ENCODE data around the gene RPL7L1. TPM values are rescaled to one million over a fixed set of nuclear protein-coding genes. Genes with fewer than 3 reads are reported as not detected.

Gene RPL7L1
- total RNA-seq, 1 donor from 2014 or later: 44.5 TPM

DNA sequence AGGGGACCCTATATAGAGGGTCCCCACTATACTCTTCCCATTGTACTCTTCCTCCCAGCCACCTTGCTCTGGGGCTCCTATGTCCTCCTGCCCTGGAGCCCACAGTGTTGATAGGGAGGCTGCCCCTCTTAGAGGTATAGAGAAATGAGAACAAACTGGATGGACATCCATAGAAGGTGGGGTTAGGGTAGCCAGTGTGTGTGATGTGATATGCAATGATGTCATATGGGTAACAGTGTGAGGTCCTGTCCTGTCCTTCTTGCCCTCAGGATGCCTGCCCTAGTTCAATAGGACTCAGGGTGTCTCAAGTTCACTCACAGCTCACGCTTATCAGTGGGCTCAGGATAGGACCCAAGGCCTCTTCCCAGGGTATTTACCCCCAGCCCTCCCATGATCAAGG is 36.9 kb downstream of the RPL7L1 start:
- DNase-seq (ENCODE audit: missing footprints) (no peak), ATAC-seq (no peak)
- intact Hi-C loops (cut with DNase I): no loop called here

- DNase-seq (ENCODE audit: missing footprints) (no peak), ATAC-seq (no peak)
- intact Hi-C loops (cut with DNase I): no loop called here
These were observed 42.4 kb downstream of the RPL7L1 start for GRCh38 chr6:42921801-42922200.

DNA sequence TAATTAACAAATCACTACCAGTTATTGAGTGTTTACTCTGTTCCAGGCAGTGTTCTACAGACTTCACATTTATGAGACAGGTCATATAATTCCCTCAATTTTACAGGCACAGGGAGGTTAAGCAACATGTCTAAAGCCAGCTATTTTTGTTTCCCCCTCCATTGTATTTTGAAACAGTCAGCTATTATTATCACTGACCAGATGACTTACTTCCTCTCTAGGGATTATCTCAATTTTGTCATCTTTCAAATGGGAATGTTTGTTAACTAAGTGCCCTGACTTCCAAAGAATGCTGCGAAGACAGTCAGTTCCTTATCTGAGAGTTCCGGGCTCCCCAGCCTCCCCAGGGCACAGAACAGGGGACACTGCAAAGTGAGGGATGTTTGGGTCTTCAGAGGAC is 44.2 kb downstream of the RPL7L1 start:
- DNase-seq (ENCODE audit: missing footprints) (no peak), ATAC-seq (no peak)
- intact Hi-C loops (cut with DNase I): no loop called here

DNA sequence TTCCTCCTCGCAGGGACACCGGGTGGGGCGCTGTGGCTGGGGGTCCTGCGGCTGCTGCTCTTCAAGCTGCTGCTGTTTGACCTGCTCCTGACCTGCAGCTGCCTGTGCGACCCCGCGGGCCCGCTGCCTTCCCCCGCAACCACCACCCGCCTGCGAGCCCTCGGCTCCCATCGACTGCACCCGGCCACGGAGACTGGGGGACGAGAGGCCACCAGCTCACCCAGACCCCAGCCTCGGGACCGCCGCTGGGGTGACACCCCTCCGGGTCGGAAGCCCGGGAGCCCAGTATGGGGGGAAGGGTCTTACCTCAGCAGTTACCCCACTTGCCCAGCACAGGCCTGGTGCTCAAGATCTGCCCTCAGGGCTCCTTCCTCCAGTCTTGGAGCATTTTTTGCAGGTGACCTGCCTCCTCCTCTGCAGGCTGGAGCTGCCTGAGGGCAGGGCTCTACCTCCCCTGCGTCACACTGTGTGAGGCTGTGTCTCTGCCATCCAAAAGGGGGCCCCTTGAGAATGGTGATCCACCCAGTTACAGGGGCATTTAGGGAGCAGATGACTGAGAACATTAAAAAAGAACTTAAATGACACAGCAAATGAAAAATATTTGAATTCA is 45.9 kb downstream of the RPL7L1 start:
- intact Hi-C loops (cut with DNase I): loop anchor here (5.0 kb wide), 1 partner anchor 57 kb away; the partner anchor contains the start of gene PPP2R5D
- ATAC-seq (no peak), DNase-seq (ENCODE audit: missing footprints) (no peak)

GRCh38 chr6:42928986-42929820 is 49.8 kb downstream of the RPL7L1 start, which contains the start of gene CNPY3:
Gene CNPY3, plus strand, starts transcription at chr6:42929480. Its CDS starts 91 bp downstream, at chr6:42929571.
- peak; percentile 97 for DNase-seq (ENCODE audit: missing footprints)
- ATAC-seq: peak; percentile 96
- intact Hi-C loops (cut with DNase I): loop anchor here (5.0 kb wide), 1 partner anchor 53 kb away; the partner anchor contains the start of gene PPP2R5D

GRCh38 chr6:42929821-42930360 is 50.5 kb downstream of the RPL7L1 start:
- intact Hi-C loops (cut with DNase I): loop anchor here (5.0 kb wide), 1 partner anchor 52 kb away; the partner anchor contains the start of gene PPP2R5D
- ATAC-seq: peak; percentile 12
- peak; percentile 79 for DNase-seq (ENCODE audit: missing footprints)

DNA sequence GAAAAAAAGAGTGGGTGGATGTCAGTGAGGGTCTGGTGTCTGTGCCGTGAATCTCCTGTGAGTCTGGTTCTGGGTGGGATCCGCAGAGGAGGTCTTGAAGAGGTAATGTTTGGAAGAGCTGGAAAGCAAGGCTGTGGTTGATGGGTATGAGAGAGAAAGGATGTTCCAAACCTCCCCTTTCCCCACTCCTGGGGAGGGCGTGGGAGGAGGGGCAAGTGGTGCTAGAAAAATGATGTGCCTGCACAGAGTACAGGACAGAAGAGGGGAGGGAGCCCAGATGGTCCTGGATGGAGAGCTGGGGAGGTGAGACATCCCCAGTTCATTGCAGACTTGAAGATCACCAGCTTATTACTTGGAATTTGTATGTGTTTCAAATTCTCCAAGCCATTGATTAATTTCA is 53.0 kb downstream of the RPL7L1 start:
- no peak for DNase-seq (ENCODE audit: missing footprints)
- intact Hi-C loops (cut with DNase I): no loop called here
- ATAC-seq: no peak

- intact Hi-C loops (cut with DNase I): no loop called here
- ATAC-seq: no peak
These were observed 53.8 kb downstream of the RPL7L1 start for GRCh38 chr6:42933205-42933604.

DNA sequence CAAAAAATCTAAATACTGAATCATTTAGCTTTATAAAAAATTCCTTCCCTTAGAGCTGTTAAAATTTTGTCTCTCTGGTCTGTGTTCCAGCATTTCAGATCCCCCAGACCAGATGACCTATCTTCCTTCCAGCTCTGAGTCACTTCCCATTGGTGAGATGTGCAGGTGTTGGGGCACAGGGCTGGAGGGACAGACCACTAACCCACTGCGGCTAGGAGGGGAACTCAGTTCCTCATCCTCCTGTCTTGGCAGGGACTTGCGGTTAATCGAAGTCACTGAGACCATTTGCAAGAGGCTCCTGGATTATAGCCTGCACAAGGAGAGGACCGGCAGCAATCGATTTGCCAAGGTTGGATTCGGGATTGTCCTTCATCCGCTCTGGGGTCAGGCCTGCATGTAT is 55.9 kb downstream of the RPL7L1 start:
- ATAC-seq (no peak), DNase-seq (ENCODE audit: missing footprints) (no peak)
- intact Hi-C loops (cut with DNase I): no loop called here

More at GRCh38 chr6:42933205-42933604, 53.8 kb downstream of the RPL7L1 start:
- DNase-seq (ENCODE audit: missing footprints): no peak

DNA sequence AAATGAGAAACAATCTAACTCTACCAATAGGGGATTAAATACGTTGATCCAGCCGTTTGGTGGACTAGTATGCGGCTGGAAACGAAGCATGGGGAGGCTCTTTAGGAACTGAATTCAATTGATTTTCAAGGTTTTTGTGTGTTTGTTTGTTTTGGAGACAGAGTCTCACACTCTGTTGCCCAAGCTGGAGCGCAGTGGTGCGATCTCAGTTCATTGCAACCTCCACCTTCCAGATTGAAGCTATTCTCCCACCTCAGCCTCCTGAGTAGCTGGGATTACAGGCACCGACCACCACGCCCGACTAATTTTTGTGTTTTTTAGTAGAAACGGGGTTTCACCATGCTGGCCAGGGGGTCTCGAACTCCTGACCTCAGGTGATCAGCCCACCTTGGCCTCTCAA is 57.0 kb downstream of the RPL7L1 start:
- intact Hi-C loops (cut with DNase I): no loop called here
- ATAC-seq: no peak
- DNase-seq (ENCODE audit: missing footprints): no peak

- intact Hi-C loops (cut with DNase I): no loop called here
- ATAC-seq (no peak), DNase-seq (ENCODE audit: missing footprints) (no peak)
These were observed 58.4 kb downstream of the RPL7L1 start for GRCh38 chr6:42937548-42938427.

DNA sequence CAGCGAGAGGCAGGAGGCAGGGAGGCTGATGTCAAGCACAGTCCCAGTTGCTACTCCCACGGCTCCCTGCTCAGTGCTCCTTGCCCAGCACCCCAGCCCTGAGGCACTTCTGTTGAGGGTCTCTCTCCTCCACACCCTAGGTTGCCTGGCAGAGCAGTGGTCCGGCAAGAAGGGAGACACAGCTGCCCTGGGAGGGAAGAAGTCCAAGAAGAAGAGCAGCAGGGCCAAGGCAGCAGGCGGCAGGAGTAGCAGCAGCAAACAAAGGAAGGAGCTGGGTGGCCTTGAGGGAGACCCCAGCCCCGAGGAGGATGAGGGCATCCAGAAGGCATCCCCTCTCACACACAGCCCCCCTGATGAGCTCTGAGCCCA is 59.0 kb downstream of the RPL7L1 start:
- no peak for ATAC-seq
- DNase-seq (ENCODE audit: missing footprints): no peak
- intact Hi-C loops (cut with DNase I): no loop called here

DNA sequence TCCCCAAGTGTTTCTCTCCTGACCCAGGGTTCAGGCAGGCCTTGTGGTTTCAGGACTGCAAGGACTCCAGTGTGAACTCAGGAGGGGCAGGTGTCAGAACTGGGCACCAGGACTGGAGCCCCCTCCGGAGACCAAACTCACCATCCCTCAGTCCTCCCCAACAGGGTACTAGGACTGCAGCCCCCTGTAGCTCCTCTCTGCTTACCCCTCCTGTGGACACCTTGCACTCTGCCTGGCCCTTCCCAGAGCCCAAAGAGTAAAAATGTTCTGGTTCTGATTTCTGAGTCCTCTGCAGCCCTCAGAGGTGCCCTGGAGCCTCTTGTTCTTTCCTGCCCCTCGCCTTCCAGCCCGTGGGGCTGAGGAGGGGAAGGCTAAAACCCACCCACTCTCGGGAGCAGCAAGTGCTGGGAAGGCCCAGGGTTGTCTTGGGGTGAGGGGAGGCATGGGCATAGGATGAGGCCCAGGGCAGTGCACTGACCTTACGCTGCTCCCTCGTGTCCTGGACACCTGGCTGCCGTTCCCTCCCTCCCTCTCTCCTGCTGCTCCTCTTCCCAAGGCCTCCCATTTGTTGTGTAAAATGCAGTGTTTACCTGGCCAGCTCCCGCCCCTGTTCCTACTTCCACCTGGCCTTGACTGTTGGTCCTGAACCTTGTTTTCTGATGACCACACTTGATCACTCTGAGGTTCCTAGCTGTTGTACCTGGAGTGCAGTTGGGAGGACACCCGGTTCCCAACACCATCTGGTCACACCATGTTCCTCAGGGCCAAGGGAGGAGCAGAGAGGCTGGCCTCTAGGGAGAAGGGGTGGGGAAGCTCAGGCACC is 59.8 kb downstream of the RPL7L1 start:
- intact Hi-C loops (cut with DNase I): no loop called here
- ATAC-seq (peak; percentile 32), DNase-seq (ENCODE audit: missing footprints) (no peak)

Other genes starting within 250 kb of the RPL7L1 start
- gene PRPH2, start 157.0 kb upstream of the RPL7L1 start, total RNA-seq: 0.49 TPM
- gene TBCC, start 133.5 kb upstream of the RPL7L1 start, total RNA-seq: 12.0 TPM
- gene BICRAL, start 97.6 kb upstream of the RPL7L1 start, total RNA-seq: 11.6 TPM
- not detected for gene PTCRA, start 36.4 kb downstream of the RPL7L1 start, total RNA-seq
- gene CNPY3, start 49.9 kb downstream of the RPL7L1 start, total RNA-seq: 22.9 TPM
- gene GNMT, start 81.1 kb downstream of the RPL7L1 start, total RNA-seq: 0.97 TPM
- 25.5 TPM for gene PEX6, start 99.6 kb downstream of the RPL7L1 start, total RNA-seq
- 34.2 TPM for gene PPP2R5D, start 105.0 kb downstream of the RPL7L1 start, total RNA-seq
- 32.1 TPM for gene MEA1, start 134.3 kb downstream of the RPL7L1 start, total RNA-seq
- 145 TPM for gene KLHDC3, start 134.6 kb downstream of the RPL7L1 start, total RNA-seq
- 26.1 TPM for gene RRP36, start 142.0 kb downstream of the RPL7L1 start, total RNA-seq
- 7.3 TPM for gene CUL7, start 174.2 kb downstream of the RPL7L1 start, total RNA-seq
- gene MRPL2, start 179.8 kb downstream of the RPL7L1 start, total RNA-seq: 99.7 TPM
- 30.0 TPM for gene KLC4, start 180.0 kb downstream of the RPL7L1 start, total RNA-seq
- 1.7 TPM for gene PTK7, start 196.7 kb downstream of the RPL7L1 start, total RNA-seq